GM20431 (cell line): ENCODE results near the gene CTRL.

ENCODE experiments used
- in situ Hi-C: fragments of 300-500 bp; cut with MseI, MboI; formaldehyde crosslinking; loops from one replicate; pipeline ENCODE4 v1.15.0; 2020; ENCODE audit warnings: low sequenced_read_pairs; ENCODE audit not compliant: unreplicated experiment

The CTRL gene

DNA sequence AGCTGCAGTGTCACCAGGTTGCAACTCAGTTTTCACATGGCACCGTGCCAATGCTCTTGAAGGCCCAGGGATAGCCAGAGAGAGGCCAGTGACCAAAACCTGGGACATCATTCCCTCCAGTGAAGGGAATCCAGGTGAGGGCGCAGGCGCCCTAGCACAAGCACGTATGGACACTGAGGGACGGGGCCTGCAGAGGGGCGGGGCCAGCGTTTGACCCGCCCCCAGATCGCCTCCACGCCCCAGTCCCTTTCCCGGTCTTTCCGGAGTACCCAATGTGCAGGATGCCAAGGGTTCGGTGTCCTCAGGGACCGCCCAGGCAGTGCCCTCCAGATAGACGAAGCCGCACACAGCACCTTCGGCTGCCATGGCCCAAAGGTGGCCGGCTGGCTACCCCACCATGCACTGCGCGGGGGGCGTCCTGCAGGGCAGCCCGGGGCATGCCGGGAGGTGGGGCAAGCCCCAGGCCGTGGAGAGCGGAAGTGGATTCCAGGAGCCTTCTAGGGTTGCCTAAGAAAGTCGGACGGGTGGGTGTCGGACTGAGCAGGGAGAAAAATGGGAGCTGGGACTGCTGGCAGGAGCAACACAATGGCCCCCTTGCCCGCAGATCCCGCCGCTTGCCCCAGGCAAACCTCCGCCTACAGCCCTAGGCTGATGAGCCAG lies 32.1 kb upstream of the CTRL start:
- in situ Hi-C loops = no loop called here

DNA sequence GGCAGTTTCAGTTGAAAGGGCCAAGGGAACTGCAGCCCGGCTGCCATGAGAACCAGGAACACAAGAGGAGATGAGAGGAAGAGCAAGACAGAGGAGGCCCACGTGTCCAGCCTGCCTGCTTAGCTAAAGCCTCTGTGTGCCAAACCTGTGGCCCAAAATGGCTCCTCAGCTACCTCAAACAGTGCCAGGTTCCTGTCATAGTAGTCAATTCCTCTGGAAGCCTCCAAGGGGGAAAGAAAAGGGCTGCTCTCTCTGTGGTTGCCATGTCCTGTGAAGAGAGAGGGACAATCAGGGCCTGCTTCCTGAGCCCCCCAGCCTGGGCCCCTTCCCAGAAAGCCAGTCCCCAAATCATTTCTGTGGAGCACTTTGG lies 31.6 kb upstream of the CTRL start:
- in situ Hi-C loops = no loop called here

DNA sequence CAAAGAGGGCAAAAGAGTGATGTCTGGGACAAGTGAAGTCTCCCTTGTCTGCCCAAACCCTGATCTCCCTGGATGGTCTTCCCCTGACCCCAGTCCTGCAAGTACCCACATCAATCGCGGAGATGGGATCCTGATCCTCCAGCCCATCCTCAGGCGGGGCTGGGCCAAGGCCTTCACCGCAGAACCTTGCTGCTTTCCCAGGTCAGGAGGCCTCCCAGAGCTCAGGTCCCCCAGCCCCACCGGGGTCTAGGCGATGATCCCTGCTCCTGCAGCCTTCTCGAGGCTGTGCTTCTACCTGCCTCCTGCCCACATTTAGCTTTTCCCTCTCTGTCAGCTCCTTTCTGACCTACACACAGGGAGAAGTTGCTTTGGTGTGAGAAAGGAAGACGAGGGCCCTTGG lies 30.5 kb upstream of the CTRL start:
- in situ Hi-C loops = no loop called here

DNA sequence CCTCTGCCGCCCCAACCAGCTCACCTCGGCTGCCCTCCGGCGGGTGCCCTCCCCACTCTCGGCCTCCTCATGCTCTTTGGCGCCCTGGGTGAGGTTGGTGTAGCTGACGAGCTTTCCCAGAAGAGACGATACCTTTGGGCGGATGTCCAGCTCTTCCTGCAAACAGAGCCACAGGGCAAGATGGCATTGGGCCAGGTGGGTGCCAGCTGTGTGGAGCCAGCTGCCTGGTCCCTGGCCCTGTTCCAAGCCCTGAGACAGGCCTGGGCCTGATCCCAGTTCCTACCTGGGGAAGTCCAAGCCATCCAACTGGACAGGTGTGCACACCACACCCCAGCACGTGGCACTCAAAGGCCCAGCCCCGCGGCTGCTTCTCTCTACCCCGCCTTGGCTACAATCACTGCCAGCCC lies 29.9 kb upstream of the CTRL start:
- in situ Hi-C loops = no loop called here

DNA sequence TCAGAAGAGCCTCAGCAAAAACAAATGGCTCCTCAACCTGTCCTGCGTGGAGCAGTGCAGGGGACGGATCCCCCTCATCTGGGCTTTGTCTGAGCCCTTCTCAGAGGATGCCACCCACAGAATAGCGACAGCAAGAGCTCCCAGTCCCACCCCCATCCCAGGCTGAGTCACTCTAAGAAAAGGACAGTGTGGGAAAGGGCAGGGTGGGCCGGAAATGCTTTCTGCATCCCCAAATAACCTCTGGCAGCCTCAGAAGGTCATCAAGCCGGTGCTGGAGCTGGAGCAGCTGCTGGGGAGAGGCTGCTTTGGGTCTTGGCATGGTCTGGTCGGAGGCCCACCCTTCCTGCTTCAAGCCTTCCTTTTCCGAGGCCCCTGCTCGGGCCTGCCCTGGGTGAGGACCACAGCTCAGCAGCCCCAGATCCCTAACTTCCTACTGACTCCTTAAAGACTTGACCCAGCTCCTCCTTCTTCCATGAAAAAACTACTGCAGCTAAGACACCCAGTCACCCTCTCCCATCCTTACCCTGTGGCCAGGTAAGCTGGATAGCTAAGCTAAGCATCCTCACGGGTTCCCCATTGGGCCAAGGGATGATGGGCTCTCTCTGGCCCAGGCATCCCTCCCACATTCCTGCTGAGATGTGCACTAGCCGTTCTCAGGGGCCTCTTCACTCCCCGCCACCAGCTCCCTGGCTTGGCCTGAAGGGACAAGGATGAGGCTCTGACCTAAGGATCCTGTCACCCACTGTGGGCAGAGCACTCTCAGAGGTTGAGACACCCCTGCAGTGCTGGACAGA lies 28.1 kb upstream of the CTRL start:
- in situ Hi-C loops = no loop called here

DNA sequence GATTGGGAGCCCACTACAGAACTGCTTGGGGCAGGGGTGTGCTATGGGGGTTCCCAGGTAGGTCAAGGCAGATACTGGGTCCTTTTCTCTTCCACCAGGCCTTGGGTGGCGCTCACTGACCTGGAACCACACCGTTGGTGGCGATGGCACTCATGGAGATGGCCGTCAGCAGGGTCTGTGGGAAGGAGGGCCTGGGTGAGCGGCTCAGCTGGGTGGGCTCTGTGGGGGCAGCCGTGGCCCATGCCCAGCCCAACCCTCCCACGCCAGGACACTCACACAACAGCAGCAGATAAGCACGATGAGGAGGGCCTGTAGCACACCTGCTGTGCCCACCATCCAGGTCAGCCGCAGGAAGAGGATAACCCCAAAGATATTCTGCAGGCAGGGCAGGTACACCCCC lies 26.0 kb upstream of the CTRL start:
- in situ Hi-C loops = no loop called here

DNA sequence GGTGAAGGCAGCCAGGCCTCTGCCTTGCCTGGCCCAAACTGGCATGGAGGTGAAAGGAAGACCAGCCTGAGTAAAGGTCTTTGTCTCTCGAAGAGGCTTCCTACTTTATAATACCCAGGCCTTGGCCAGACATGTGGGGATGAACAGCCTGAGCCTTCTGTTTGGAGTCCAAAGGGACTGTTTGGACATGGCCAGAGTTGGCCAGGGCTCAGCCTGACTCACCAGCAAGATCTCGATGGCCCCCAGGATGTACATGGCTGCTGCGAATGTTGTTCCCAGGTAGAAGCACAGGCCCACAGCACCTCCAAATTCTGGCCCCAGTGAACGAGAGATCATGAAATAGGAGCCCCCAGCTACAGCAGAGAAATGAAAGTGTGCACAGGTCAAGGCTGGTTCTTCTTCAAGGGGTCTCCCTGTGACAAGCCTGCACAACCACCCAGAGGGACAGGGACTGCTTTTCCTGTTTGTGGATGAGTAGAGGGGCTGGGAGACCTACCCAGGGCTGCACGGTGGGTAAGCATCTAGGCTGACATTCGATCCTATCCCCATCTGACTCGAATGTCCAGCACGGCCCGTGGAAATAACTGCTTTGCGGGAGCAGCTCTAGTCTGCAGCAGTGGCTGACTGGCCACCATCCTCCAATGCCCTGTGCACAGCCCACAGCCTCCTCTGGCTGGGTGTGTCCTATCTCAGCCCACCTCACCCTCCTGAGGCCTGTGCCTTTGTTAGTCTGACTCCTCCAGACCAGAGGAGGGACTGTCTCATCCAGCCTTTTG lies 22.9 kb upstream of the CTRL start:
- in situ Hi-C loops = no loop called here

DNA sequence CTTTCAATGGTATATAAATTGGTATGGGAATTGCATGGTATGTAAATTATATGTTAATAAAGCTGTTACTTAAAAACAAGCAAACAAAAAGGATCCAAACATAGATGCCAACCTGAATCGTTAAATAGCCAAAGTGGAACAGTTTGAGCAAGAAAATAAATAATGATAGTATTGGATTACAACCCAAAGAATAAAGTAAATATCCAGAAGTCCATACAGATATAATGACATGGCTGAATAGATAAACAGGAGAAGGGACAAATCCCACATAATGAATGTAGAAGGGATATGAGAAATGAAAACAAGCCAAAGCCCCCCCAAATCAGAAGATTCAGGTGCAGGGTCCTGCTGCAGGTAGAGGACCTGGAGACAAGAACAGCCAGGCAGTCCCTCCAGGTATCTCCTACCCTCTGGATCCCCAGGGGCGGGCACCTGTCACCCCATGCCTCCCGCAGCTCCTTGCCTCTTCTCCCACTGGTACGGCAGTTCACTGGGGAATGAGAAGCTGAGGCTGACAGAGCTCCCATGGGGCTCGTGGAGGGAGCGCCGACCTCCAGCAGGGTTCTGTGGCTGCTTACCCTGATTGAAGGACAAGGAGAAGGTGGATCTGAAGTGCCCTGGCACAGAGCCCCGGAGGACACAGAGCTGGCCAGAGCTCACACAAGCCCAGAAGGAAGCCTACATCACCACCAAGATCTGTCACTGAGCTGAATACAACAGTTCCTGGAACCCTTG lies 22.1 kb upstream of the CTRL start:
- in situ Hi-C loops = no loop called here

DNA sequence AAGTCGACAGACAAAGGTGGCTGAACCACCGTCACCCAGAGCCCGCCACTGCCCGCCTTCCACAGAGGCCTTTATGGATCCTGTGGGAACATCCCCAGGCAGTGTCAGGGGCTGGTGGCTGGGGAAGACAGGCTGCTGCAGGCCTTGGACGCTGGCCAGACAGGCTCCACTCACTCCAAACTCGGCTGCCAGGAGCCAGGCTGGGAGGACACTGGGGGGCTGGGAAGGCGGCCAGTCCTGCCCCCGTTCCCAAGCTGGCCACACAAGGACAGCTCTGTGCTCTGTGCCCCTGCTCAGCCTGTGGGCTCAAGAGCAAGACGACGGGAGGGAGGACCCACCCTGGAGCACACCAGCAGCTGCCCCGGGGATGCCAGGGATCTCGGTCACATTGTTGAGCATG lies 19.8 kb upstream of the CTRL start:
- in situ Hi-C loops = no loop called here

DNA sequence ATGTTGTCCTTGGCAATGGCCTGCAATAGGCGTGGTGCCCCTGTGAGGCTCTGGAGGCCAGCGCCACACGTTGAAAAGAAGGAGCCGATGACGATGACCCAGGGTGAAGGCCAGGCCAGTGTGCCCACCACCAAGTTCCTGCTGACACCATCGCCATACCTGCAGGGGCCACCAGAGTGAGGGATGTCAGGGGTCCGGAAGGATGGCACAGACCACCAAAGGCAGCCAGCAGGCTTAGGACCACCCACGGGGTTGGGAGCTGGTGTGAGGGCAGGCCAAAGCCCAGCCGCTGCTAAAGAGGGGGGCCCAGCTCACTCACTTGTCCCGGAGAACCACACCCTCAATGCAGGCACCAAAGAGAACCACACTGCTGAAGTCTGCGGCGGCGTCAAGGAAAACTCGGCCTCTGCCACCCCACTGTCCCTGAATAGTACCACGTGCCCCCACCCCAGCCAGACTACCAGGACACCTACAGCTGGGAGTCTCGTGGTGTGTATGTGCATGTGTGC lies 18.7 kb upstream of the CTRL start:
- in situ Hi-C loops = no loop called here

DNA sequence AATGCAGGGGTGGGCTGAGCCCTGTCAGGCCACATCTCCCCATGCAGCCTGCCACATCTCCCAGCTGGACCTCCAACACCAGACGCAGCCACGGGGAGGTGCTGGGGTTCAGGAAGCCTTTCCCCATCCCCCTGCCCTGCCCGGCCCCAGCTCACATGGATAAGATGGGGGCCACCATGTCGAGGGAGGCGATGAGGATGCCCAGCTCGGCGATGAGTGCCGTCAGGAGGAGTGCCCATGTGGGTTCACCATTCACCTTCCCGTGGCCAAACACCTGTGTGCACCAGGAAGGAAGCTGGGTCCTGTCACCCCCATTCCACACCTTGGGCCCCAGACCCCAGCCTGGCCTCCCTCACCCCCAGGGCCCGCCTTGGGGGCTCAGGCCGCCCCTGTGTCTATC lies 18.0 kb upstream of the CTRL start:
- in situ Hi-C loops = no loop called here

DNA sequence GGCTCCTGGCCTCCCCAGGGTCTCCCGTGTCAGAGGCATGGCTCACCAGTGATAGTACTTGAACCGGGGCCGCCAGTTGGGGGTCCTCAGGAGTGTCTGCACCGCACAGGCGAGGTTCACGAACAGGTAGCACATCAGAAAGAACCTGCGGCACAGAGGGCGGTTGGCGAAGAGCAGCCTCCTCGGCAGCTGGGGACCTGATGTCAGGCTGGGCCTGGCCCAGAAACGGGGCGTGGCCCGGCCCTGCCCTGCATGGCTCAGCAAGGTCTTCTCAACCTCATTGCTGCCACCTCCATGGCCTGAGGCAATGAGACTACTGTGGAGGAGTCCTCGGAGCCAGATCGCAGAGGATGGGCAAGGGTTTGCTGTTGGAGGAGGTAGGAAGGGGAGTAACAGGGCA lies 16.4 kb upstream of the CTRL start:
- in situ Hi-C loops = no loop called here

DNA sequence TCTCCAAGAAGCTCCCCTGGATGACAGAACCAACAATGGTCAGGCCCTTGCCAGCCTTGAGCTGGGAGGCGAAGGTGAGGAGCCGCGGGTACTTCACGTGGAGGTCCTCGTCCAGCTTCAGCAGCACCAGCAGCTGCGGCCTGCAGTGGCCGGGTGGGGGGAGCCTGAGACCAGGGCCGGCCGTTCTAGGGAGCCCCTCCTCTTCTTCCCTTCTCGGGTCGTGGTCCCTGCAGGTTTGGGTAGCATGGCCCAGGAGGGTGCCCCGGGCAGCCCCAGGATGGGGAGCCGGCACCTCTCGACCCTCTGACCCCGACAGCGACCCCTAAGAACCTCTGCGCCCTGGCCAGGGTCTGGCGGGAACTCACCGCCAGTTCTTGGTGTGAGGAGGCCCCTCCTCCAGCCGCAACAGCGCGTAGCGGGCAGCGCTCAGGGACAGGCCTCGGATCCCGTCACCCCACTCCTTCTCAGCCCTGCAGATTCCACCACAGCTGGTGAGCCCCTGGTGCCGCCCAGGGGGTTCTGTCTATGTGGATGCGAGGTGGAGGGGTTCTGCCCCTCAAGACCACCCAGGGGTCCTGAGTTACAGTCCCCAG lies 15.4 kb upstream of the CTRL start:
- in situ Hi-C loops = no loop called here

DNA sequence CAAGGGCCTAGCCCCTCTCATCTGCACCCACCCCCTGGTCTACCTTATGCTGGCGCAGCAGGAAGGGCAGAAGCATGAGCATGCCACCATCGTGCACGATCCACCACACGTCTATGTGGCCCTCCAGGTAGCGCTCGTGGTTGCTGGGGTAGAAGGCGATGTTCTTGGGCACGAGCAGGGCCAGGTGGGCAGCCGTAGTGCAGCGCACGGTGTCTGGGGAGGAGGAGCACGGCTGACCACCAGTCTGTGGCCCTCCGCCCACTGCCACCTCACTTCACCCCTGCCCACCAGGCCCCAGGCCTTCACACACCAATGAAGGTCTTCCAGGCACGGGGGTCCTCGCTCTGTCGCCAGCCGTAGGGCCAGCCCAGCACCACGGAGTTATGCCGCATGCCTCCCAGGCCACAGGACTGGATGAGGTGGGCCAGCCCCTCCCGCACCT lies 14.5 kb upstream of the CTRL start:
- in situ Hi-C loops = no loop called here

DNA sequence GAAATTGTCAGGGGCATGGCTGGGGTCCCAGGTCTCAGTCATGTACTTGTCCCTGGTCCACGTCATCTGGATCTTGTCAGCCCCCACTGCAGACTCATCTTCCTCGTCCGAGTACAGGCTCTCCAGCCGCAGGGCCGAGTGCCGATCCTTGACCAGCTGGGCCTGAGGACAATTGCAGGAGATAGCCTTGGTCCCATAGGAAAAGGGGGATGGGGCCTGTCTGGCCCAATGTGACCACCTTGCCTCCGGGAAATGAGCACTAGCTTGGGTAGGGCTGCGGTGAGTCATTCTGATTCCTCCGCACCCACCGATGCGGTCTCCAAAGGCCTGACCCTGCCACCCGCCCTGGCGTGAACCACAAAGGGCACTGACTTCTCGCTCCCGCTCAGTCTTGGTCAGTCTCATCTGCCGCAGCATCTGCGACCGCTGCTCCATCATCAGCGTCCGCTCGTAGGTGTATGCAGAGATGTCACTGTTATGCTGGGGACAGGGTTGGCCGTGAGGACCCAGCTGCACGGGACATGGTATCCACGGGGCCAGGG lies 13.8 kb upstream of the CTRL start:
- in situ Hi-C loops = no loop called here

DNA sequence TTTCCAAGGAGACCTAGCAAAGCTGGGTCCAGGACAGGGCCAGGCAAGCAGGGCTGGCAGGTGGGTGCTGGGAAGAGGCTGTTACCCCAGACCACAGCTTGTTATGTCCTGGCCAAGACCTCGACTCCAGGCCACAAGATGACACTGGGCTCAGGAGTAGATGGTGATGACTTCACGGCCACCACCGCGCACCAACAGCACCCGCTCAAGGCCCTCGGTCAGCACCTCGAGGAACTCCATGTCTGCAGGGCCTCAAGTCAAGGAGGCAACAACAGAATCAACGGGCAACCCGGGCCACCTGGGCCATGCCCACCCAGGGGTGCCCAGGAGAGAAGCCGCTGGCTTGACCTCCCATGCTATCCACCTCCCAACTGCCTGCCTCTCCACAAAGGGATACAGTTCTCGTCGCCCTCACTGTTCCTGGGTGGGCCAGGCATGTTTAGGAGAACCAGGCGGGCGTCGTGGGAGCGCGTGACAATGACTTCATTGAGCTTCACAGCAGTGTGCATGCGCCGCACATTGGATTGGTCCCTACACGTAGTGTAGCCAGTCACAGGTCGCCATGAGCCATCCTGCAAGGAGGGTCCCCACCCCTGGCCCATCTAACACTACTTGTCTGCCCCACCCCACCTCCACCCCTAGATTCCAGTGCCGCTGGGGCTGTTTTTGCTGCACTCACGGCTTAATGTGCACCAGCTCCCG lies 13.2 kb upstream of the CTRL start:
- in situ Hi-C loops = no loop called here

DNA sequence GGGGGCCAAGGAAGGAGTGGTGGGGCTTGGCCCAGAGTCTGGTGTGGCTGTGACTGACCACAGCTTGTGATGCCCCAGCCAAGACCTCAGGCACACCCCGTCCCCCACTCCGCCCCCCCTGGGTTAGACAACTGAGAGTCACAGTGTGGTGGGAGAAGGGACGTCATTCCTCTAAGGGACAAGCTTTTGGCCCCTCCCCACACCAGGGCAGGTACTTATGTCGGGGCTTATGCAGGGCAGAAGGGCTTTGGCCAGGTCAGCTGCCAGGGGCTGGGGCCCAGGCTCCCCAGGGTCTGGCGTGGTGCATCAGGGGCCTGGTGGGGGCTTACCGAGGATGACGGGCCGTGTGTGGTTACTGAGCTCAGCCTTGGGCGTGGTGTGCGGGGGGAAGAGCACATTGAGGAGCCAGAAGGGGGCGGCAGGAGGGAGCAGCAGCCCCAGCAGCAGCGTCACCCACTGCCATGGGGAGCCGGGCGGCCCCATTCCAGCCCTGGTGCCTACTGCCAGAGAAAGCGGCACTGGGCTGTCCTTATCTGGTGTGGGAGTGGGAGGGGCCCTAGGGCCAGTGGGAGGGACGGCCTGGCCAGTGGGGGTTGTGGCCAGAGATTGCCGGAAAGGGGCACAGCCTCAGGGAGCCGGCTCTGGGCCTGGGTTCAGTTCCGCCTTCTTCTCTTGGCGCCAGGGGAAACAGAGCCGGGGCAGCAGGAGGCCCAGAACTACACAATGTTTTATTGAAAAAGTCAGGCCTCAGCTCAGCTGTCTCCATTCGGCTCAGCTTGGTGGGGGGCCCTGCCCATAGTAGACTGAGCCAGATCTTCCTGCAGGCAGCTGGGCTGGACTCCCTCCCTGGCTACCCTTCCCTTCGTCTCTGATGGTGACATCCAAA lies 12.2 kb upstream of the CTRL start, which contains the start of gene LCAT:
LCAT (minus strand) TSS at position 502 of the 886 bp plus-strand sequence; CDS start at position 483, 19 bp downstream.
- in situ Hi-C loops = no loop called here

DNA sequence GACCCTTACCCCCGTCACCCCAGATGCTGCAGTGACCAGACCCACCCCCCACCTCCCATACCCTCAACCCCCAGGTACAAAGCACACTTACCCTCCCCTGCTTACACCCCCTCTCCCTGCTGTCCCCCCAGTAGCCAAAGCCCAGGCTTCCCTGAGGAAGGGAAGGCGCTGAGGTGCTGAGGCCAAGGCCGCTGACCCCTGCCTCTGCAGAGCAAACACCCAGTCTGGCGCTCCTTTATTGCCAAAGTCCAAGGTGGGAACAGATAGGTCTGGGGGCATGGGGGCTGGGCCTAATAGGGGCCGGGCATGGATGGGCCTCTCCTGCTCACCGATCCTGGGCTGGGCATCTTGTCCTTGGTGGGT lies 11.6 kb upstream of the CTRL start:
- in situ Hi-C loops = no loop called here
